HG03575 (cell line): ENCODE data around the gene PKIG.
"Not testable (repeated sequence)": the region's sequence is repeated elsewhere in the genome, so short reads cannot be mapped to it uniquely, and the experiment has no call there.

Experiments used
- ATAC-seq: cut with Tn5 transposase; IDR thresholded peaks from one replicate; pipeline ENCODE4 v1.9.1; 2021; ENCODE audit not compliant: unreplicated experiment, insufficient number of reproducible peaks, low FRiP score; ENCODE audit errors: extremely low read depth

Gene PKIG

GRCh38 chr20:44648579-44648978 lies 66.2 kb downstream of the PKIG start:
- no peak for ATAC-seq

- no peak for ATAC-seq
Observed at GRCh38 chr20:44649126-44649525, 66.7 kb downstream of the PKIG start.

GRCh38 chr20:44649976-44650375 lies 67.6 kb downstream of the PKIG start:
- ATAC-seq = no peak

- ATAC-seq = no peak
Observed at GRCh38 chr20:44650771-44651433, 68.5 kb downstream of the PKIG start.

- no peak for ATAC-seq
Observed at GRCh38 chr20:44651434-44651683, 69.0 kb downstream of the PKIG start.

- ATAC-seq = no peak
Observed at GRCh38 chr20:44651684-44652423, 69.5 kb downstream of the PKIG start, which contains the start of gene ADA. Gene ADA (minus strand): TSS chr20:44651699. CDS start chr20:44651607, 92 bp downstream.

GRCh38 chr20:44653546-44653945 lies 71.2 kb downstream of the PKIG start:
- no peak for ATAC-seq

- ATAC-seq = not testable (repeated sequence)
Observed at GRCh38 chr20:44654210-44654609, 71.8 kb downstream of the PKIG start.

GRCh38 chr20:44656448-44656847 lies 74.1 kb downstream of the PKIG start:
- ATAC-seq = no peak

- no peak for ATAC-seq
Observed at GRCh38 chr20:44657875-44658274, 75.5 kb downstream of the PKIG start.

GRCh38 chr20:44658810-44659209 lies 76.4 kb downstream of the PKIG start:
- no peak for ATAC-seq

GRCh38 chr20:44659931-44660330 lies 77.6 kb downstream of the PKIG start:
- no peak for ATAC-seq

GRCh38 chr20:44660581-44660980 lies 78.2 kb downstream of the PKIG start:
- ATAC-seq = no peak

- ATAC-seq = no peak
Observed at GRCh38 chr20:44662261-44662660, 79.9 kb downstream of the PKIG start.

GRCh38 chr20:44664131-44664530 lies 81.8 kb downstream of the PKIG start:
- ATAC-seq = no peak

- ATAC-seq = no peak
Observed at GRCh38 chr20:44666066-44666465, 83.7 kb downstream of the PKIG start.
